GM15510 (cell line): ENCODE measurements around the gene ITPA.
A peak's percentile ranks its signal among the peaks of the same experiment; 100 is the strongest.

Source experiments
- POLR2A ChIP-seq: IDR thresholded peaks from 3 replicates; pipeline ENCODE4 v1.6.1; 2011; ENCODE audit warnings: borderline replicate concordance; ENCODE audit not compliant: insufficient read length; ENCODE audit errors: extremely low read depth

Gene ITPA

DNA sequence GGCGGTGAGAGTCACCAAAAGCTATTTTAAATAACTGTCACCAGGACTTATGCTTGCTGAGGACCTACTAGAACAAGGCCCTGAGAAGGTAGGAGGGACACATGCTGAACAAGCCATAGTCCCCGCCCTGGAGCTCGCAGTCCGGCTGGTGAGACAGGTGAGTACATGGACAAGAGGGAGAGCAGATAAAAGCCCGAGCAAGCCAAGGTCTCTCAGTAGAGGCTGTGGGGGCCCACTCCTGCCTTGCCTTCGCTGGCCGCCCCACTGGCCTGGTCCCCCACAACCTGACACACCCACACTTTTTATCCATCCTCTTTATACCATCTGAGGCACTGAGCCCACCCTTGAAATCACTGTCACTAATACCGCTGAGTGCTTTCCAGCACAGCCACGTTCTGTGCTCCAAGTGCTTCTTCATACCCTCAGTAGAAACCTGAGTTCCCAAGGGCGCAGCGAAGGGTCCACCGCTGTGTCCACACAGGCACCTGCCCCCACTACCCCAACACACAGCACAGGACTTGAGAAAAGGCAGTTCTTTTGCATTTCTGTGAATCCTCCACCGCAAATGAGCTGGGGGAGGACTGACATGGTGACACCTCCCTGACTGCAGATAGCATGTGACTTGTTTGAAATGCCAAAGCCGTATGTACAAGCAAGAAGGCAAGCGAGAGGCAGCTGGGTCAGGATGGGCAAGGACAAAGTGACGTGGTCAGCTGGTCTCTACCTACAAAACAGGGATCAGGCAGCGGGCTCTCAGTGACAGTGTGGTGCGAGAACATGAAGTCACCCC lies 16.9 kb upstream of the ITPA start:
- TF ChIP-seq POLR2A, result no peak

GRCh38 chr20:3193806-3194616 lies 15.3 kb upstream of the ITPA start:
- no peak for TF ChIP-seq POLR2A

- TF ChIP-seq POLR2A, result no peak
These were observed 14.5 kb upstream of the ITPA start for GRCh38 chr20:3194617-3195280.

DNA sequence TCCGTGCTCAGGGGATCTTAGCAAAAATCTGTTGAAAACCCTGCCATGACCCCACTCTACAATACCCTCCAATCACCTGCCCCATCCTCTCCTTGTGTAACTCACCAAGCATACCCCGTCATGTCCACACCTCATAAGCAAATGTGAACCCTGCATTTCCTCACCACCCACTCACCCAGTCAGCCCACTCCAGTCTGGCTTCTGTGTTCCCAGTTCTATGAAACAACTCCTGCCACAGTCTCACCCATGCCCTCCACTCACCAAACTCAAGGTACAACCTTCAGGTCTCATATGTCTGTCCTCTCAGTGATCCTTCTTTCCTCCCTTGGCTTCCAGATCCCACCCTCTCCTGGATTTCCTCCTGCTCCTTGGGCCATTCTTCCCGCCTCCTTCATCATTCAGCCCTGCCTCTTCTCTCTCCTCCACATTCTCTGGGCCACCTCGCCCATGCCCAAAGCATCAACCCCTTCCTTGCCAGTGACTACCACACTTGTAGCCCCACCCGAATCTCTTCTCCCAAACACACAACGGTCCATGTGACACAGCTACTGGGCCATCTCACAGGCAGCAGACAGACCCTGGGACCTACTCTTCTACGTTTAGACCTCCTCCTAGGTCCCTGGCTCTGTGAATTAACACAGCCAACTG lies 13.6 kb upstream of the ITPA start:
- no peak for TF ChIP-seq POLR2A

GRCh38 chr20:3199206-3199605 lies 10.1 kb upstream of the ITPA start:
- no peak for TF ChIP-seq POLR2A

DNA sequence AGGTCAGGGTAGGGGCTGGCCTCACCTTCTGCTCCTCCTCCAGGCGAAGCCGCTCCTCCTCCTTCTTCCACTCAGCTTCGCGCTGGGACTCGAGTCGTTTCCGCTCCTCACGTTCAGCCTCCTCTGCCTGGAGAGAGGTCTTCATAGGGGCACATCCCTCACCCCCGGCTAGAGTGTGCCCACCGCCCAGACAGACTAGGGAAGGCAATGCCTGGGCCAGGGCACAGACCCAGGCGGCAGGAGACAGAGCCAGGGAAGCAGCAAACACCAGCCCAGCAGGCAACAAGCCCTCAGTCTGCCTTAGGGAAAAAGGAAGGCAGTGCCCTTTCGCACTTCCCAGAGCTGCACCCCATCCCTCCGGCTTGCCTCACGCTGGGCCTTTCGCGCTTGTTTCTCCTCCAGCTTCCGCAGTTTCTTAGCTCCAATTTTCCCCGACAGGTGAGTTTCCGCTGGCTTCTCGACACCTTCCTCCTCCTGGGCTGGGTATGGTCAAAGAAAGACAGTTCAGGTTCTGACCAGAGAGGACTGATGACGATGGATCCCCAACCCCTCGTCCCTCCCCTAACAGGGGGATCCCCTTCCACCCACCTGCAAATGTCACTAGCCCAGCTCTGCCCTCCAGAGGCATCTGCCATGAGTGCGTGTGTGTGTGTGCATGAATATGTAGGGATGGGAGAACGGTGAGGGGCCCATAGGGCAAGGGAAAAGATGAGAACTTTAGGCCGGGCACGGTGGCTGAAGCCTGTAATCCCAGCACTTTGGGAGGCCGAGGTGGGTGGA lies 9.1 kb upstream of the ITPA start:
- TF ChIP-seq POLR2A, result no peak

GRCh38 chr20:3202965-3203314 lies 6.4 kb upstream of the ITPA start:
- TF ChIP-seq POLR2A, result no peak

DNA sequence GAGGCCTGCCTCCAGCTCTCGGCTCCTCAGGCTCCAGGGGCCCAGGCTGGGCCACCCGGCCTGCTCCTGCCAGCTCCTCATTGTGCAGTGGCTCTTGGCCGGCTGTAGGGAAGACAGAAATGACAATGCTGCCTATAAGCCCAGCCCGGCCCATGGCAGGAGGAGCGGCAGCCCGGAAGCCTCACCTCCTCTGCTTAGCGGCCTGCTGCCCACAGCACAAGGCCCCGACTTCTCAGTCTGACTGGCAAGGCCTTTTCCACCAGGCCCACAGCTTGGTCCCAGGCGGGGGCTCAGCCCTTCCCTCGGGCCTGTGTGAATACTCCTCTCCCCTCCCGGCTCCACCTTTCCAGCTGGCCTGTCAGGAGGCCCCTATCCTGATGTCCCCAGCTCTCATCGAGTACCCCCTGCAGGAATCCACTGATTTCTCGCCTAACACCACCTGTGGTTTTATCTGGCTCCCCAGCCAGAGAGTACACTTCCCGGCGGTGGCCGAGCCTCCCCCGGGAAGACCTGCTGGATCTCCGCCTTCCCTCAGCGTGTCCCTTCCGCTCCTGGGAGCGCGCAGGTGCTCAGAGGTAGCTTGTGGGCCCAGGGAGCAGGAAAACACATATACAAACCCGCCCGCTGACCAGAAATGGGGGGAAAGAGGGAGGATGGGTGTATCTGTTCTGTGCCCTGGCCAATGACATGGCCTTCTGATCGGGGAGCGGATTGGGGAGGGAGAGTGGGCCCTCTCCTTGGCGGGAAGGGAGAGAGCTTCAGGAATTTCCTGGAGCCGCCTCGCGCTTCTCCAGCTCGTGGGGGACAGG lies 5.8 kb upstream of the ITPA start:
- no peak for TF ChIP-seq POLR2A

- TF ChIP-seq POLR2A, result peak; percentile 87
These were observed 5.0 kb upstream of the ITPA start, which contains the start of gene DDRGK1 for GRCh38 chr20:3204124-3204794. Gene DDRGK1 (minus strand): TSS chr20:3204682. CDS start chr20:3204627, 55 bp downstream.

DNA sequence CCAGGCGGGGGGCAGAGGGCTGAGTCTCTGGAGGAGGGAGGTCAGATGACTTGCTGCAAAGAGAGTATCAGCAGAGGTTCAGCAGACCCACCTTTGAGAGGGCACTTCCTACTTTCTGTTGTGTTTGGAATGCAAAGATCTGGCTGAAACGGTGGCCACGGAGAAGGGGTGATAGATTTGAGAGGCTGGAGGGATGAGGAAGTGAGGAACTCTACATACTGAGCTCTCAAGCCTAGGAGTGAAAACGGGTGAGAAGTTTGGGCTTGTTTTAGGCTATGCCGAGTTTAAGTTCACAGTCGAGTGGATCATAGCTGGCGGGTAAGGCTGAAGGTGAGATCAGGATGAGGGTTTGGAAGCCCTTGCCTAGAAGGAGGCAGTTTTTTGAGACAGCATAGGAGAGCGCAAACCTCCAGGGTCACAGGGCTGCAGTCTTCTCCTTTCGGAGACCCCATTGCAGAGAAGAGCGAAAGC lies 477 bp upstream of the ITPA start:
- no peak for TF ChIP-seq POLR2A

GRCh38 chr20:3209946-3210317 lies 634 bp downstream of the ITPA start:
- TF ChIP-seq POLR2A, result no peak

DNA sequence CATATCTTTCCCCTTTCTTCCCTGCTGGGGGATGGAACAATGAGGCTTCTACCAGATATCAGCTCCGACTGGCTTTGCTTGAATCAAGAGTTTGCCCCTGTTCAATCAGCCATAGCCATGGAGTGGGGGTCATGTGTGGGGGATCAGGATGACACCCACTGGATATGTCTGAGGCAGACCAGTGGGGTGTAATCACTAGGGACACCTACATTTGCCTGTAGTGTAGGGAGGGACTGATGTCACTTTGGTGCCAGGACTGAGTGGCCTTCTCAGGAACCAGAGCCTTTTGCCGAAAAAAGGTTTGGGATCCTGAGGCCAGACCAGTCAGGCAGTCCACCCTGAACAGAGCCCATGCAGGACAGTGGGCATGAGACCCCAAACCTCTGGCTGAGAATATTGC lies 1.0 kb downstream of the ITPA start:
- no peak for TF ChIP-seq POLR2A

- no peak for TF ChIP-seq POLR2A
These were observed 3.9 kb downstream of the ITPA start for GRCh38 chr20:3213226-3213625.
